ENCODE data around the gene MCTP1. TPM values are rescaled to one million over a fixed set of nuclear protein-coding genes. Genes with fewer than 3 reads are reported as not detected.

MCTP1 gene
- total RNA-seq, 1 experiment from 2014 or later: 25.8 TPM

DNA sequence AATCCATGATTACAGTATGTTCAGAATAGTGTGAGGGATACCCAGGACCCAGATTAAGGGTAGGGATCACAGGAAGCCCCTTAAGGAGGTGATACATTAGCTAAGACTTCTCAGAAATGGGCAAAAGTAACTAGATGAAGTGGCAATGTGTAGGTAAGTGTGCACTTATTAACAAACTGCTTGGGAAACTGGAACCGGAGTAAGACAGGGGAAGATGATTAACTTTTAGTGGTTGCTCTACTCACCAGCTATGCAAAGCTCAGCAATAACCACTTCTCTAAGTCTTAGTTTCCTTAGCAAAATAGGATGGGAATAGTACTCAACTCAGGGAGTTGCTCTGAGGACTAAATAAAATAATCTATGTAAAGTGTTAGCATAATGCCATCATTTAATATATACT lies 182.2 kb downstream of the MCTP1 start:
- CTCF ChIA-PET: no interaction called here
- intact Hi-C loops (cut with micrococcal nuclease; ENCODE audit: unreplicated experiment): no loop called here
- TF ChIP-seq EZH2 (IDR thresholded peaks at IDR 0.05; ENCODE audit: borderline replicate concordance, low read depth, low read length, poor library complexity, severe bottlenecking): no peak
- TF ChIP-seq, protein P1, sequence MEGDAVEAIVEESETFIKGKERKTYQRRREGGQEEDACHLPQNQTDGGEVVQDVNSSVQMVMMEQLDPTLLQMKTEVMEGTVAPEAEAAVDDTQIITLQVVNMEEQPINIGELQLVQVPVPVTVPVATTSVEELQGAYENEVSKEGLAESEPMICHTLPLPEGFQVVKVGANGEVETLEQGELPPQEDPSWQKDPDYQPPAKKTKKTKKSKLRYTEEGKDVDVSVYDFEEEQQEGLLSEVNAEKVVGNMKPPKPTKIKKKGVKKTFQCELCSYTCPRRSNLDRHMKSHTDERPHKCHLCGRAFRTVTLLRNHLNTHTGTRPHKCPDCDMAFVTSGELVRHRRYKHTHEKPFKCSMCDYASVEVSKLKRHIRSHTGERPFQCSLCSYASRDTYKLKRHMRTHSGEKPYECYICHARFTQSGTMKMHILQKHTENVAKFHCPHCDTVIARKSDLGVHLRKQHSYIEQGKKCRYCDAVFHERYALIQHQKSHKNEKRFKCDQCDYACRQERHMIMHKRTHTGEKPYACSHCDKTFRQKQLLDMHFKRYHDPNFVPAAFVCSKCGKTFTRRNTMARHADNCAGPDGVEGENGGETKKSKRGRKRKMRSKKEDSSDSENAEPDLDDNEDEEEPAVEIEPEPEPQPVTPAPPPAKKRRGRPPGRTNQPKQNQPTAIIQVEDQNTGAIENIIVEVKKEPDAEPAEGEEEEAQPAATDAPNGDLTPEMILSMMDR (conservative IDR thresholded peaks at IDR 0.05; ENCODE audit: low read depth, low read length): no peak

DNA sequence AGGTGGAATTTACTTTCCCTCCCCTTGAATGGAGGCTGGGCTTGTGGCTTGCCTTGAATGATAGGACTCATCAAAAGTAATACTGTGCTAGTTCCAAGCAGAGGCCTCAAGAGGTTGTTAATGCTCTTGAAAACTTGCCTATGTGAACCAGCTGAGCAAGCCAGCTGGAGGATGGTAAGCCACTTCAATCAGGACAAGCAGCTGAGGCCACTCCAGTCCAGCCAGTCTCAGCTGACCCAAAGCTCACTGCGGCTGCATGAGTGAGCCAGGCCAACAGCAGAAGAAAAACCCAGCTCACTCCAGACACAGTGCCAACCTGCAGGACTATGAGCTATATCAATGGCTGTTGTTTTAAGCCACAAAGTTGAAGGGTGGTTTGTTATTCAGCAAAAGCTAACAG lies 182.8 kb downstream of the MCTP1 start:
- no peak overlapping the region for H3K4me3 ChIP-seq (ENCODE audit: low read depth, low read length, poor library complexity, severe bottlenecking)
- no peaks in the 10 kb centered on the region for H3K4me1 ChIP-seq (ENCODE audit: insufficient read depth, low read length, poor library complexity, severe bottlenecking)
- ChIA-PET POLR2A (ENCODE audit: low non-redundant PET) (no interaction called here), CTCF (no interaction called here)
- no peak for DNase-seq (ENCODE audit: low spot score)
- TF ChIP-seq, protein P1 (conservative IDR thresholded peaks at IDR 0.05; ENCODE audit: low read depth, low read length): no peak
- TF ChIP-seq EZH2 (IDR thresholded peaks at IDR 0.05; ENCODE audit: borderline replicate concordance, low read depth, low read length, poor library complexity, severe bottlenecking): no peak
- H3K27ac ChIP-seq (ENCODE audit: low read depth, low read length, poor library complexity, severe bottlenecking): no peak overlapping the region
- no peaks in the 10 kb centered on the region for H3K9me3 ChIP-seq (ENCODE audit: low read depth, low read length, poor library complexity, severe bottlenecking)
- H3K36me3 ChIP-seq (ENCODE audit: insufficient read depth, low read length, poor library complexity, severe bottlenecking): no peaks in the 10 kb centered on the region
- intact Hi-C loops (cut with micrococcal nuclease; ENCODE audit: unreplicated experiment): no loop called here
- H3K27me3 ChIP-seq (replicated peaks; ENCODE audit: insufficient read depth, low read depth, low read length, poor library complexity): no peaks in the 10 kb centered on the region
- BruUV-seq (replicated peaks): no TSS peak

More for the DNA sequence above, 182.2 kb downstream of the MCTP1 start:
- H3K27ac ChIP-seq (ENCODE audit: low read depth, low read length, poor library complexity, severe bottlenecking): no peak overlapping the region
- DNase-seq (ENCODE audit: low spot score): no peak
- no peaks in the 10 kb centered on the region for H3K9me3 ChIP-seq (ENCODE audit: low read depth, low read length, poor library complexity, severe bottlenecking)
- no peaks in the 10 kb centered on the region for H3K36me3 ChIP-seq (ENCODE audit: insufficient read depth, low read length, poor library complexity, severe bottlenecking)
- POLR2A ChIA-PET (ENCODE audit: low non-redundant PET): no interaction called here
- BruUV-seq (replicated peaks): no TSS peak
- H3K4me1 ChIP-seq (ENCODE audit: insufficient read depth, low read length, poor library complexity, severe bottlenecking): no peaks in the 10 kb centered on the region
- no peaks in the 10 kb centered on the region for H3K27me3 ChIP-seq (replicated peaks; ENCODE audit: insufficient read depth, low read depth, low read length, poor library complexity)
- H3K4me3 ChIP-seq (ENCODE audit: low read depth, low read length, poor library complexity, severe bottlenecking): no peak overlapping the region

DNA sequence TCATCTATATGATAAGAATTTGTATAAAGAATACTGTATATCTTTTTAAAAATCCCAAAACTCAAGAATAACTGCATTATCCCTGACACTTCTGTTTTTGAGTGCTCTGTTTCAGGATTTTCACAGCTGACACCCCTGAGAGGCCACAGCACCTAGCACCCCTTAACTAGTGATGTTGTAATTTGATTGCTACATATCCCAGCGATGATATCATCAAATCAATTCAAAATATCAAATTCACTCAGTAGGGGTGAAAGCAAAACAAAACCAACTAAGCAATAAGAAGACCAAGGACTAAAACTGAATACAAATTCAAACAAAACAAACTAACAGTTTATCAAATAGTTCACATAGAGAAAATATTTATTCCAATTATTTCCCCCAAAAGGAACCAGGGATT lies 184.3 kb downstream of the MCTP1 start:
- Histone ChIP-seq H3K27ac (ENCODE audit: low read depth, low read length, poor library complexity, severe bottlenecking) (no peak overlapping the region), H3K9me3 (ENCODE audit: low read depth, low read length, poor library complexity, severe bottlenecking) (no peaks in the 10 kb centered on the region), H3K4me3 (ENCODE audit: low read depth, low read length, poor library complexity, severe bottlenecking) (no peak overlapping the region), H3K4me1 (ENCODE audit: insufficient read depth, low read length, poor library complexity, severe bottlenecking) (no peaks in the 10 kb centered on the region), H3K36me3 (ENCODE audit: insufficient read depth, low read length, poor library complexity, severe bottlenecking) (no peaks in the 10 kb centered on the region), H3K27me3 (replicated peaks; ENCODE audit: insufficient read depth, low read depth, low read length, poor library complexity) (no peaks in the 10 kb centered on the region)
- CTCF ChIA-PET: no interaction called here
- intact Hi-C loops (cut with micrococcal nuclease; ENCODE audit: unreplicated experiment): no loop called here
- BruUV-seq (replicated peaks): no TSS peak
- TF ChIP-seq, protein P1 (conservative IDR thresholded peaks at IDR 0.05; ENCODE audit: low read depth, low read length): no peak
- no peak for TF ChIP-seq EZH2 (IDR thresholded peaks at IDR 0.05; ENCODE audit: borderline replicate concordance, low read depth, low read length, poor library complexity, severe bottlenecking)
- DNase-seq (ENCODE audit: low spot score): no peak
- POLR2A ChIA-PET (ENCODE audit: low non-redundant PET): no interaction called here
